Measurements from ENCODE around the gene KSR1.
"Not testable (repeated sequence)": the region's sequence is repeated elsewhere in the genome, so short reads cannot be mapped to it uniquely, and the experiment has no call there.

The KSR1 gene

GRCh38 chr17:27496437-27496943, 40.2 kb downstream of the KSR1 start:
- DNase-seq = no peak

DNA sequence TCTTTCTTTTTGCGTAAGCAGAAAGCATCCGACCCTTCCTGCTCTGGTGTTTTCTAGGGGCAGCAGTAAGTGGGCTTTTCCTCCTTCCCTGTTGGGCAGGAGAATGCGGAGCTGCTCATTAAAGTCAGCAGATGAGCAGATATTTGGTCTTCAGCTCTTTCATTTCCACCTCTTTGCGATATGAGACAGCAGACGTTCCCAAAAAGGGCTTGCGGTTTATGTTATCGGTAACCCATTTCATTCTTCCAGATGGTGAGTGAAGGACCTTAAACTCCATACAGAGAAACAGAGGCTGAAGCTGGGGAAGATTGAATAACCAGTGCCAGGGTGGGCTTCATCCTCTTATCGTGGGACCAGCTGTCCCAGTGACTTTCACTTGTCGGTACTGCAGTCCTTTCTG, 40.7 kb downstream of the KSR1 start:
- no peak for DNase-seq

GRCh38 chr17:27497696-27498095, 41.4 kb downstream of the KSR1 start:
- DNase-seq = no peak

GRCh38 chr17:27498615-27499309, 42.5 kb downstream of the KSR1 start:
- no peak for DNase-seq

- DNase-seq = no peak
Observed at GRCh38 chr17:27499451-27500265, 43.4 kb downstream of the KSR1 start.

DNA sequence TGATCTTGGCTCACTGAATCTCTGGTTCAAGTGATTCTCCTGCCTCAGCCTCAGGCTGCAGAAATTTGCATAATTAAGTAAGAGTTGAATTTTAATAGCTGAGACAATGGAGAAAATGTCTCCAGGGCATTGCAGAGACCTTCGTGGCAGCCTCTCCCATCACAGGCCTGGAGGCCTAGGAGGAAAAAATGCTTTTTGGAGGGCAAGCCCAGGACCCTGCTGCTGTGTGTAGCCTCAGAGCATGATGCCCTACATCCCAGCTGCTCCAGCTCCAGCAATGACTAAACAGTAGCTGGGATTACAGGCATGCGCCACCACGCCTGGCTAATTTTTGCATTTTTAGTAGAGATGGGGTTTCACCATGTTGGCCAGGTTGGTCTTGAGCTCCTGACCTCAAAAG, 45.1 kb downstream of the KSR1 start:
- not testable (repeated sequence) for DNase-seq

DNA sequence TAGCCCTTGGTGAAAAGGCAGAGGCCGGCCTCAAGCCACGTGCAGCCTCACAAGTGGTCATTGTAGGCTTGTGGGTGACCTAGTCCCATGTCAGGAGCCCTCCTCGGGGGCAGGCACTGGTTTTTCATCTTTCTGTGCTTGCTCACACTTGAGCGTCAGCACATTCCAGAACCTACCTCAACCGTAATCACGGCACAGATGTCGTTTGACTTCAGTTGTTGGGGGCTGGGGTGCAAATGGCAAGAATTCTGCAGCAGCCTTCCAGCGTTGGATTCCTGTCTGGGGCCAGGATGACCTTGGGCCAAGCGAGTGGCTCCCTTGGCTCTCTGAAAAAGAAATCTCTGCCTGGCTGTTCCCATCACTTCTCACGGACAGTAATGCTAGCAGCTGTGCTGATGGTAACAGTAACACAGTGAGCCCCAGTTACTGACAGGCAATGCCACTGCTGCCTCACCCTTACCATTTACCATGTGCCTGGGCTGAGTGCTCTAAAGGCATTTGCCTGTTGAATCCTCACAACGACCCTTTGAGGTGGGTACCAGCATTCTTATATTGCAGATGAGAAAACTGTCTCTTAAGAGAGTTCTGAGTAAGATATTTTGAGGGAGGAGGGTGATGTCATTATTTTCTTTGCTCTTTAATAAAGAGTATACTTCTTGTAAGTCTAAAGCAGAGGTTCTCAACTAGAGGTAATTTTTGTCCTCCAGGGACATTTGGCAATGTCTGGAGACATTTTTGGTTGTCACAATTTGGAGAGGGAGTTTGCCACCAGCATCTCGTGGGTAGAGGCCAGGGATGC, 46.5 kb downstream of the KSR1 start:
- DNase-seq = no peak

DNA sequence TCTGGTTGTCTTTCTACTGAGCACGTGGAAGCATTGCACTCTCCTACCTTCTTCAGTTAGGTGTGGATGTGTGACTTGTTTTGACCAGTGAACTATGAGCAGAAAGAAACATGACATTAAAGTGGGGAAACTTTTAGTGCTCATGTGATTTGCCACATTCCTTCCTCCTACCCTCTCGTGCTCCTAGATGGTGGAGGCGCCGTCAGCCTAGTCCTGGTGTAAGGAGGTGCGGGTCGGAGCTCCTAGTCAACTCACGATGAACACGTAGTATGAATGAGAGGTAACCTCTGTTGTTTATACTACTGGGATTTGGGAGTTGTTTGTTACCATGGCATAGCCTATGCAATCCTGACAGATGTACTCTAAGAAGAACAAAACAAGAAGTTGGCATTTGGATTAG, 47.4 kb downstream of the KSR1 start:
- DNase-seq = no peak

DNA sequence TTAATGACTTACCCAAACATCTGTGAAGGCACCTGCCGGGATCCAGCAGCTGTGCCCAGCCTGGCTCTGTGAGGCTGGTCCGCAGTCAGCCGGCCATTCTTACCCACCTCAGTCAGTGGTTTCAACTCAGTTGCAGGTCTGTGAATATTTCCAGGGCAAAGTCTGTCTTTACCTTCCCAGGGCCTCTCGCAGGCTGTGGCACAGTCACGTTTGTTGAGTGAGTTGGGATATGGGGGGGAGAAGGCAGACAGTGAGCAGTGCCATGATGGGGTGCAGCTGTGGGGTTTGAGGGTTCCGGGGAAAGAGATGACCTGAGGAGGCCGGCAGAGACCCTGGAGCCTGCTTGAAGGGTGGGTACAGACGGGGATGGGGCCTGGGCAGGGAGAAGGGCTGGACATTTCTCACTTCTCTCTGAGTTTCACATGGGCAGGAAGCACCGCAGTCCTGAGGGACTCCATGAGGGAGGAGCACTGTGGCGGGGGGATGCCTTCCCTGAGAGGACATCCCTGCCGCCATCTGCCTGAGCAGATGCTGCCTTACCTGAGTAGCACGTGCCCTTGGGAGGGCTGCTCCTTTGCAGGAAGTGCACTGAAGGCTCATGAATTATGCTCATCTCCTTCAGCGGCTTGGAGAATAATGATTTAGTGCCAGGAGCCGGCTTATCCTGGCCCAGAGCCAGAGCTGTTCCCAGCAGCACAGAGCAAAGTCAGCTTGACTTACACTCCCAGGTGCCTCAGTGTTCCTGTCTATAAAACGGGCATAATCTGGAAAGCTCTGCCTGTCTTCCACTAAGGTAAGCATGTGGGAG, 48.1 kb downstream of the KSR1 start:
- DNase-seq = peak; percentile 24

- DNase-seq = no peak
Observed at GRCh38 chr17:27506348-27507218, 50.3 kb downstream of the KSR1 start.

DNA sequence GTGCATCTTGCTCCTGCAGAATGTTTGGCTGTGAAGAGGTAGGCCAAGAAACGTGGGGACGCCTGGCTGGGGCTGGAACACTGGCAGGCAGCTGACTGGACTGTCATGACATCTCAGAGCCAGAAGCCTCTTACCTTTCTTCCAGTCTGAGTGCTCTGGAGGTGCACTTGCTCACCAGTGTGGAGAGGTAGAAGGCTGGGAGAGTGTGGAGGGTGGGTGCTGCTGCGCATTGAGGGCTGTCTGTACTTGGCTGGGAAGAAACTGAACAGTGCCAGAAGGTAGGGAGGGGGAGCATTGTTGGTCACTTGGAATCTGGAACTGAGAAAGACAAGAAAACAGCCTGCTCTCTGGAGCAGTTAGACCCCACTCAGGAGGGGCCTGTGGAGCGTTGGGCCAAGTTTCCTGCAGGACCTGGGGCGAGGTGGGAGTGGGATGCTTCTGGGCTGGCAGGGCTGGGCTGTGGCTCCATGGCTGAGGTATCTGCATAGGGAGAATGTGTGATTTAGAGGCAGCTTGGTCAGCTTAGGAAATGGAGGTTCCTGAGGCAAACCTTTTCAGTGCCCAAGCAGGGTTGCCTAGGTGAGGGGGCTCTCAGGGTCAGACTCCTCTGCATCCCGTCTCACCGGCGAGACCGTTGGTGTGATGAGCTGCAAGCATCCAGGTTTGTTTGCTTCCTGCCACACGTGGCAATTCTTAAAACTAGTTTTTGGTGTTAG, 55.1 kb downstream of the KSR1 start:
- DNase-seq = no peak

DNA sequence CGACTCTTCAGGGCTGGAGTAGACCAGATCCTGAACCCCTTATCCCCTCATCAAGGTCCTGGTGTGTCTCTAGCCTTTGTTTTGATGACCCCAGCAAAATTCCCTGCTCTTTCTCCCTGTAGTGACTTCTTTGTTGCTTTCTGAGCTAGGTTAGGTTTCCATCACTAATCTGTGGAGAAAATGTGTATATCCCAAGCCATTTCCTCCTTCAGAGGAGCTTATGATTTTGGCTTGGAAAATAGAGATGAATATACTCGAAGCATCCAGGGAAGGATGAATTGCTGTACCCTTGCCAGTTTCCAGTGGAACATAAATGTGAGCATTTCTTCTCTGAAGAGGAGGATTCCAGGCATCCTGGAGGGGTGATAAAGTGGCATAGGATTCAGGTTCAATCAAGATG, 55.8 kb downstream of the KSR1 start:
- no peak for DNase-seq

- no peak for DNase-seq
Observed at GRCh38 chr17:27512511-27513346, 56.5 kb downstream of the KSR1 start.

GRCh38 chr17:27513849-27514248, 57.6 kb downstream of the KSR1 start:
- DNase-seq = no peak

GRCh38 chr17:27514595-27515413, 58.6 kb downstream of the KSR1 start:
- no peak for DNase-seq

GRCh38 chr17:27518048-27518447, 61.8 kb downstream of the KSR1 start:
- DNase-seq = no peak

DNA sequence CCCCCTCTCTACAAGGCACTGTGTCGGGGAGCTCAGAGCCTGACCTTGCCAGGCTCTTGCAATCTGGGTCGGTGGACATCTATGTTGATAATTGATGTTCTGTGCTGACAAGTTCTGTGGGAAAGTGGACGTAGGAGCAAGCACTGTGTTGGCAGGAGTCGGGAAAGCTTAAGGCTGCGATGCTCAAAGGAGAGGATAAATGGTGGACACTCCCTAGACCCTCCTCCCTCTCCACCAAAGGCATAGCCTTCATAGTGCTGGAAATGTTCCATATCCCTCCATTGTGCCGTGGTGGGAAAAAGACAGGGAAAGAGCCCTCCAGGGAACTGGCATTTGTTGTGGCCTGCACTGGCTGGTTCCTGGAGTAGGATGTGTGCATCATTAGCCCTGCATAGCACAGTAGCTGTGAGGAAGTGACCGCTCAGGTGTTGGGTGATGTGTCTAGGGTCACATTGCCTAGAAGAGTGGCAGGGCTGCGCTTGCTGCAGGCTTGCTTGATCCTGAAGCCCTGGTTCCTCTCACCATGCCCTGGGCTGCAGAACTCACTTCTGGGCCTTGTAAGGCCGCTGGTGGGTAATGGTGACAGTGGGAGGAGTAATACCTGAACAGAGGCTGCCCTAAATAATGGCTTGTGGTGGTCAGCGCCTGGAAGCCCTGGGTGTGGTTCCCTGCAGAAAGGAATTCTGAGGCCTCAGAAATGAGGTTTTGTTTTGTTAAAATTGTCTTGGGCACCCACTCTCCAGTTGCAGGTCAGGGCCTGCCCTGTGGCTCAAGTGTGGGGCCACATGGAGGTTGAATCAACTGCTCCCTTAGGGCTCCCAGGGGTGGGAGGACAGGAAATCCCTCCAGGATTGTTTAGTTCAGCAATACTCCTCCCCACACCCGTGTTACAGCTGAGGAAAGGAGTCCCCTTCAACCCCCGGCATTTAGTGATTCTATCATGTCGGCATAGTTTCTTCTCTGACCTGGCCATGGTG, 62.6 kb downstream of the KSR1 start:
- DNase-seq = no peak

GRCh38 chr17:27519550-27519949, 63.3 kb downstream of the KSR1 start:
- DNase-seq = no peak

All from NCI-H2029 (cell line).